Activated naive CD8-positive, alpha-beta T cell treated with anti-CD3 and anti-CD28 coated beads, Interleukin-2, amount 10 ng/mL, durations not matched to agents 7 days and 5 days (primary cell): ENCODE results near the gene TSPAN9. TPM values are rescaled to one million over a fixed set of nuclear protein-coding genes. Genes with fewer than 3 reads are reported as not detected.

Experiments
- ATAC-seq: fragments of 150-1000 bp; cut with Tn5 transposase; one replicate; pipeline ENCODE4 v1.10.0; 2021; ENCODE audit warnings: low read depth, moderate library complexity
- POLR2A ChIA-PET: fragments of 350-600 bp; sonication (Branson Sonifier 250); formaldehyde crosslinking; loops from one replicate; lab custom pipeline; 2021; ENCODE audit warnings: antibody characterized with exemption; lab: Charles Lee
- DNase-seq: peaks from one replicate; pipeline ENCODE4 v3.0.0; 2021
- H3K27ac Mint-ChIP-seq: one replicate; pipeline ENCODE4 v1.8.0; 2022; ENCODE audit warnings: mild to moderate bottlenecking, mixed read lengths
- H3K27me3 Mint-ChIP-seq: one replicate; pipeline ENCODE4 v1.8.0; 2022; ENCODE audit warnings: mild to moderate bottlenecking, moderate library complexity, mixed read lengths
- H3K36me3 Mint-ChIP-seq: one replicate; pipeline ENCODE4 v1.8.0; 2021; ENCODE audit warnings: mild to moderate bottlenecking, mixed read lengths
- H3K4me1 Mint-ChIP-seq: one replicate; pipeline ENCODE4 v1.8.0; 2021; ENCODE audit warnings: mixed read lengths
- H3K4me3 Mint-ChIP-seq: one replicate; pipeline ENCODE4 v1.8.0; 2022; ENCODE audit warnings: mild to moderate bottlenecking, moderate library complexity, mixed read lengths
- H3K9me3 Mint-ChIP-seq: one replicate; pipeline ENCODE4 v1.8.0; 2021; ENCODE audit warnings: mixed read lengths
- total RNA-seq, 2 experiments: library from RNA; stranded (reverse); gene quantifications; one replicate each; pipeline ENCODE4 v1.2.3, GENCODE V29; 2021

Gene TSPAN9
- total RNA-seq, 2 experiments from 2014 or later: 0.42 to 0.60 TPM

GRCh38 chr12:3105690-3106479, 28.7 kb downstream of the TSPAN9 start:
- no peak for DNase-seq
- ATAC-seq: no peak
- Mint-ChIP-seq H3K27ac (no peak overlapping the region), H3K27me3 (peaks cover 3% of the 10 kb centered on the region), H3K36me3 (no peaks in the 10 kb centered on the region), H3K4me3 (no peak overlapping the region), H3K9me3 (no peaks in the 10 kb centered on the region), H3K4me1 (no peaks in the 10 kb centered on the region)
- POLR2A ChIA-PET: no interaction called here

GRCh38 chr12:3106579-3106978, 29.4 kb downstream of the TSPAN9 start:
- DNase-seq: no peak
- Mint-ChIP-seq H3K4me1 (no peaks in the 10 kb centered on the region), H3K4me3 (no peak overlapping the region), H3K27ac (no peak overlapping the region), H3K27me3 (peaks cover 4% of the 10 kb centered on the region), H3K9me3 (no peaks in the 10 kb centered on the region), H3K36me3 (no peaks in the 10 kb centered on the region)
- POLR2A ChIA-PET: no interaction called here
- no peak for ATAC-seq

GRCh38 chr12:3107071-3107583, 29.9 kb downstream of the TSPAN9 start:
- Mint-ChIP-seq H3K9me3 (no peaks in the 10 kb centered on the region), H3K36me3 (no peaks in the 10 kb centered on the region), H3K4me1 (no peaks in the 10 kb centered on the region), H3K27ac (no peak overlapping the region), H3K4me3 (no peak overlapping the region), H3K27me3 (peaks cover 4% of the 10 kb centered on the region)
- DNase-seq (no peak), ATAC-seq (no peak)
- POLR2A ChIA-PET: no interaction called here

- Mint-ChIP-seq H3K4me1 (no peaks in the 10 kb centered on the region), H3K27me3 (peaks cover 9% of the 10 kb centered on the region), H3K27ac (no peak overlapping the region), H3K9me3 (no peaks in the 10 kb centered on the region), H3K4me3 (no peak overlapping the region), H3K36me3 (no peaks in the 10 kb centered on the region)
- DNase-seq (no peak), ATAC-seq (no peak)
- POLR2A ChIA-PET: no interaction called here
Measured at GRCh38 chr12:3107954-3108353, 30.8 kb downstream of the TSPAN9 start.

GRCh38 chr12:3110578-3110977, 33.4 kb downstream of the TSPAN9 start:
- no peak overlapping the region for H3K27ac Mint-ChIP-seq
- H3K27me3 Mint-ChIP-seq: peaks cover 23% of the 10 kb centered on the region
- H3K36me3 Mint-ChIP-seq: no peaks in the 10 kb centered on the region
- POLR2A ChIA-PET: no interaction called here
- H3K4me1 Mint-ChIP-seq: no peaks in the 10 kb centered on the region
- no peaks in the 10 kb centered on the region for H3K9me3 Mint-ChIP-seq
- DNase-seq (no peak), ATAC-seq (no peak)
- no peak overlapping the region for H3K4me3 Mint-ChIP-seq

GRCh38 chr12:3113671-3114325, 36.6 kb downstream of the TSPAN9 start:
- ATAC-seq (no peak), DNase-seq (no peak)
- Mint-ChIP-seq H3K27ac (no peak overlapping the region), H3K4me1 (peaks cover 7% of the 10 kb centered on the region), H3K36me3 (no peaks in the 10 kb centered on the region), H3K4me3 (no peak overlapping the region), H3K9me3 (no peaks in the 10 kb centered on the region), H3K27me3 (peaks cover 40% of the 10 kb centered on the region)
- POLR2A ChIA-PET: no interaction called here

- Mint-ChIP-seq H3K27ac (no peak overlapping the region), H3K4me3 (no peak overlapping the region), H3K27me3 (peaks cover 40% of the 10 kb centered on the region), H3K9me3 (no peaks in the 10 kb centered on the region), H3K4me1 (peaks cover 15% of the 10 kb centered on the region), H3K36me3 (no peaks in the 10 kb centered on the region)
- POLR2A ChIA-PET: no interaction called here
- DNase-seq (no peak), ATAC-seq (no peak)
Measured at GRCh38 chr12:3114671-3115070, 37.5 kb downstream of the TSPAN9 start.

- Mint-ChIP-seq H3K9me3 (no peaks in the 10 kb centered on the region), H3K36me3 (no peaks in the 10 kb centered on the region), H3K27ac (no peak overlapping the region), H3K4me1 (peaks cover 18% of the 10 kb centered on the region), H3K27me3 (peaks cover 40% of the 10 kb centered on the region), H3K4me3 (no peak overlapping the region)
- ATAC-seq (no peak), DNase-seq (no peak)
- POLR2A ChIA-PET: no interaction called here
Measured at GRCh38 chr12:3115078-3115477, 37.9 kb downstream of the TSPAN9 start.

GRCh38 chr12:3116106-3116844, 39.1 kb downstream of the TSPAN9 start:
- POLR2A ChIA-PET: no interaction called here
- peaks cover 39% of the 10 kb centered on the region for H3K27me3 Mint-ChIP-seq

GRCh38 chr12:3117144-3117581, 40.0 kb downstream of the TSPAN9 start:
- Mint-ChIP-seq H3K36me3 (no peaks in the 10 kb centered on the region), H3K4me1 (peaks cover 20% of the 10 kb centered on the region), H3K27me3 (peaks cover 47% of the 10 kb centered on the region), H3K4me3 (no peak overlapping the region), H3K27ac (no peak overlapping the region), H3K9me3 (no peaks in the 10 kb centered on the region)
- DNase-seq (no peak), ATAC-seq (no peak)
- POLR2A ChIA-PET: no interaction called here

More at GRCh38 chr12:3116106-3116844, 39.1 kb downstream of the TSPAN9 start:
- peaks cover 20% of the 10 kb centered on the region for H3K4me1 Mint-ChIP-seq
- no peak overlapping the region for H3K27ac Mint-ChIP-seq
- ATAC-seq (no peak), DNase-seq (no peak)
- H3K9me3 Mint-ChIP-seq: no peaks in the 10 kb centered on the region
- H3K4me3 Mint-ChIP-seq: no peak overlapping the region
- no peaks in the 10 kb centered on the region for H3K36me3 Mint-ChIP-seq

GRCh38 chr12:3117591-3118015, 40.4 kb downstream of the TSPAN9 start:
- Mint-ChIP-seq H3K27ac (no peak overlapping the region), H3K4me3 (no peak overlapping the region), H3K9me3 (no peaks in the 10 kb centered on the region), H3K4me1 (peaks cover 20% of the 10 kb centered on the region), H3K36me3 (no peaks in the 10 kb centered on the region), H3K27me3 (peaks cover 47% of the 10 kb centered on the region)
- POLR2A ChIA-PET: interaction anchor here (0.6 kb wide), 1 partner anchor 36 kb away, joined by 3 read pairs; no protein-coding TSS in a partner anchor
- DNase-seq (no peak), ATAC-seq (no peak)

- Mint-ChIP-seq H3K4me1 (peaks cover 20% of the 10 kb centered on the region), H3K4me3 (peak overlapping the region; percentile 39), H3K27ac (no peak overlapping the region), H3K36me3 (no peaks in the 10 kb centered on the region), H3K9me3 (no peaks in the 10 kb centered on the region), H3K27me3 (peaks cover 48% of the 10 kb centered on the region)
- no peak for DNase-seq
- POLR2A ChIA-PET: no interaction called here
- ATAC-seq: peak; percentile 76
Measured at GRCh38 chr12:3119192-3119755, 42.1 kb downstream of the TSPAN9 start.
